GM19193 (cell line): ENCODE results near the gene VEZF1.

Experiments
- POLR2A ChIP-seq: IDR thresholded peaks from 4 replicates; pipeline ENCODE4 v1.6.1; 2011; ENCODE audit not compliant: insufficient read depth, insufficient read length; ENCODE audit errors: extremely low read depth

VEZF1 gene

DNA sequence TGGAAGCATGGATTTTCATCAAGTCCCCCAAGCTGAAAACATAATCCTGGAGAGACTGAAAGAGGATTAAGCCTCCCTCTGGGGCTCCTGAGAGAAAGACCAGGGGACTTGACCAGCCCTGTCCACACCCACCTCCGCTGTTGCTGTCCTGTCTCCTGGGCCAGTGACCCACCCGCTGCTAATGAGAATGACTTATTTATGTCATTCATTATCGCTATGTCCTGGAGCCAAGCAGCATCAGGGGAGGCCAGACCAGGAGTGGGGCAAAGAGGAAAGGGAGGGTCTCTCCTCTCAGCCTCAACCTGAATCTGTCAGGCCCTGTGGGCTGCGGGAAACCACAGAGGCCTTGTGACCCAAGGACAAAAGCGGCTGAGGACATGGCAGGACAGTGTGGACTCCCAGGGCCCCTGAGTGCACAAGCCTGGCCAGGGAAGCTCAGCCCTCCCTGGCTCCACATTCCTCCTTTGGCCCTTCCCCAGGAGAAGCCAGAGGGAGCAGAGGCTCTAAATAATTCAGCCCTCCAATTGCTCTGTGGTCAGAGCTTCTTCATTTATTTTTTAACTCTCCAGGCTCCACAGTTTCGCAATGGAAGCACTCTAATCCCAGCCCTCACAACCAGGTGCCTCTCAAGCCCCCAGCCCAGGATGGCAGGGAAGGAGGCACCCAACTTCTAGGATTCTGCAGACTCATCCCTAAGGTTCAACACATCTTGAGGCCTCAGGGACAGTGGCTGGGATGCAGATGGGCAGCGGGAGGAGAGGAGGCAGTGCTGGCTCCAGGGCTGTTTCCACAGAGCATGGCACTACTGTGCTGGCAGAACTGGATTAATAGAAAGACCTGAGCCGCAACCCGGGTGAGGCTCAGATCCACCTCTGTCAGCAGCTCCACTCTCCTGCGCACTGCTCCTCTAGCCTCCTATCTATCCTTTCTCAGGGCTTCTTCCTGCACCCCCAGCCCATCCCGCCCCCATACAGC lies 51.9 kb downstream of the VEZF1 start:
- TF ChIP-seq POLR2A, result no peak

DNA sequence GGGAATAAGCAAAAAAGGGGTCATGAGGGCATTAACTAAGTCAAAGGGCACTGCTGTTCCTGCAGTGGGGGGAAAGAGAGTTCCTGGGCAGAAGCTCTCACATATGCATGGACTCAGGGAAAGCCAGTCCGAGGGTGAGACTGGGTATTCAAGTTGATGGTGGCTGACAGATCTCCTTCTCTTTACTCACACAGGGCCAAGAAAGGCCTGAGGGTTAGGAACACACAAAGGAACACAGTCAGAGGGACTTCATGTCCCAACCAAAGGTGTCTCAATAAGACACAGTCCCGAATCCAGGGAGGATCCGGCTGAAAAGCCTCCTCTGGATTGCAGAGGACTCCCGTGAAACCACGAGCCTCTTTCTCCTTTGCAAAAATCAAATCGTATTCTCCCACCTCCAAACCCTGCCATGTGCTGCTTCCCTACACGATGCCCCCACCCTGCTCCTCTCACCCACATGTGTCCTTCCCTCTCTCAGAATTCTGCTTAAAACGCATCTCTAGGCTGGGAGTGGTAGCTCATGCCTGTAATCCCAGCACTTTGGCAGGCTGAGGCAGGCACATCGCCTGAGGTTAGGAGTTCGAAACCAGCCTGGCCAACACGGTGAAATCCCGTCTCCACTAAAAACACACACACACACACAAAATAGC lies 56.4 kb downstream of the VEZF1 start:
- no peak for TF ChIP-seq POLR2A

DNA sequence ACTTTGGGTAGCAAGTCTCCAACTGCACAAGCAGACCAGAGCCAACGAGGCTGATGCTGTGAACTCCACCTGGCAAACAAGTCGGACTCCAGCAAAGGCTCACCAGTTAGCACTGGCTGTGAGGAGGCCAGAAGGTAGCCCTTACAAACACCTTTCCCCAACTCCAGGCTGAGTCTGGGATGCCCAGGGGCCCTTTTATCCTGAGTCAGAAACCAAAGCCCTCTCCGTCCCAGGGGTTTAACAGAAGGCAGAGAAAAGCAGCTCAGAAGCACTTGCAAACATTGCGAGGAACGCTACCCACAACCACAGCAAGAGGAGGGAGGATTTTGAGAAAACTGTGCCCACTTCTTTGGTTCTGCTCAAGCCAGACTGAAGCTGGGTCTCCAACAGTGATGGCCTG lies 57.8 kb downstream of the VEZF1 start:
- no peak for TF ChIP-seq POLR2A

DNA sequence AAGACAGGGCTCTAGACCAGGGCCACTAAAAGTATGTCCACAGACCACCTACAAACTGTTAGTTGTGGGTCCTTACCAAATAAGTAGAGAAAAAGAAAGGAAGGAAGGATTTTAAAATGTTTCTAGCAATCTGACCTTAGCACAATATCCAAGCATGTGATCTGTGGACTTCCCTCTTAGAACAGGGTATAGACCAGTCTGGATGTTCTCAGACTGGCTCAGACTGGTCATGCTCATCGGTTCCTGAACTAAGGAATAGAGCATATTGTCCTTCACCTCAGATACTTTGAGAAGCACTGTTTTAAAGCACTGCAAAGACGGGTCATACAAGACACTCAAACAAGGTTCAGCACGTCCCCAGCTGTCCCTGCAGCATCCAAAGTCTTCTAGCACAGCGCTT lies 58.7 kb downstream of the VEZF1 start:
- TF ChIP-seq POLR2A, result no peak

DNA sequence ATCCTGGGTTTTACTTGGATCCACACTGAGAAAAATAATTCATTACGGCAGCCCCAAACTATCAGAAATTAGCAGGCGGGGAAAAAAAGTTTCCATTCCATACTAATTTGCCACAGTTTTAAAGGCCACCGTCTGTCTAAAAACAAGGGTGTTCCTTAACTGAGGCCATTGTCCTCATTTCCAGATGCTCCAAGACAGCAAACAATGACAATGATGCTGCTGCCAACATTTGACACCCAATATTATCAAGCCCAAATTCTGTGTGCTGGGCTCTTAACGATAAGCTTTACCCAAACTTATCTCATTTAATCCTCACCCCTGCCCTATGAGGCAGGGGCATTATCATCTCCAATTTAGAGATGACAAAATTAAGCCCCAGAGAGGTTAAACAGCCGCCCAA lies 59.1 kb downstream of the VEZF1 start:
- no peak for TF ChIP-seq POLR2A

GRCh38 chr17:57927048-57927723 lies 60.9 kb downstream of the VEZF1 start:
- no peak for TF ChIP-seq POLR2A

GRCh38 chr17:57926723-57927047 lies 61.4 kb downstream of the VEZF1 start:
- TF ChIP-seq POLR2A, result no peak

- TF ChIP-seq POLR2A, result no peak
Measured at GRCh38 chr17:57925361-57925990, 62.6 kb downstream of the VEZF1 start.

DNA sequence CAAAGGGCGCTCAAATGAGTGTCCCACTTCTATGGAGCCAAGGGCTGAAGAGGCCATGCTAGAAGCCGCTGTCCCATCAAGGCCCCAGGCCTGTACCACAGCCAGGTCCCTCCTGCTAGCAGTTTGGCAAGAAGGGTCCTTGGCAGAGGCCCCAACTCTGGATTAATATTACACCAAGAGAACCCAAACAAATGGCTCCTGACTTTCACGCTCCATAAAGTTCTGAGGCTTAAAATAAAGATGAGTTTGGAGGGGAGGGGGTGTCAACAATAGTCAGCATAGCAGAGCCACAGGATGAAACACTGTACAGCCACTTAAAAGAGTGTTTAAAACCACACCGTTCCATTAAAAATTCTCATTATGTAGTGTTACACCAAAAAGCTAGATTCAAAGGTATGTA lies 63.4 kb downstream of the VEZF1 start:
- no peak for TF ChIP-seq POLR2A
